HG02938 (cell line): Measurements from ENCODE around the gene TBC1D10A.

Experiments used
- ATAC-seq: cut with Tn5 transposase; IDR thresholded peaks from one replicate; pipeline ENCODE4 v1.9.1; 2021; ENCODE audit warnings: mild to moderate bottlenecking, moderate library complexity; ENCODE audit not compliant: unreplicated experiment

TBC1D10A gene

DNA sequence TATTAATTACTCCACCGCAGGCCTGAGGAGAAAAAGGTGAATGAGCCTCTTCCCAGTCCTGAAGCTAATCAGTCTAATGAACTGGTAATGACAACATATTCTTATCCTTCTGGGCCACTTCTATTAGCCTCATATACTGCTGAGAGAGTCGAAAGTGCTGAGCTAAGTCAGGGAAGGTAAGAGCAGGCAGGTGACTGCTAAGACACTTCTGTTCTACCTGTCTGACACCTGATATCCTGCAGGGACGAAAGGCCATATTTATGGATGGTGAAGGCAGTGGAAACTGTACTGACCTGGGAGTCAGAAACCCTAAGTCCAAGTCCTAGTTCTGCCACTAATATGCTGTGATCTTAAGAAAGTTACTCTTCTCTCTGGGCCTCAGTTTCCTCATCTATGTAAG is 3.5 kb downstream of the TBC1D10A start:
- ATAC-seq = no peak

DNA sequence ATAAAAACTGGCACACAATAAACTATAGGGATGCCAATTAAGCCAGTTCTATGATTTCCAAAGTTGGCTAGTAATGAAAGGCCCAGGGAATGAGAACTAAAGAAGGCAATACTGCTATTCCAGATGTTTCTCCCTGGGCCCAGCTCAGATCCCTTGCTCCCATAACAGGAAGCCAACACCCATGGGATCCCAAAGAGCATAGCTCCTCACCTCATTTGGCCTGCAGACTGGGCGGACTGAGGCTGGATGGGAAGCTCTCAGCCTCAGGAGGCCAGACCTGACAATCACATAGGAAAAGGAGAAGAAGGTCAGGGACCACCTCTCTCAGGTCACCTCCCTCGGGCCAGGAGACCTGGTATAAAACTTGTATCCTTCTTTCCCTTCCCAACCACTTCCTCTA is 5.3 kb downstream of the TBC1D10A start:
- ATAC-seq = no peak

DNA sequence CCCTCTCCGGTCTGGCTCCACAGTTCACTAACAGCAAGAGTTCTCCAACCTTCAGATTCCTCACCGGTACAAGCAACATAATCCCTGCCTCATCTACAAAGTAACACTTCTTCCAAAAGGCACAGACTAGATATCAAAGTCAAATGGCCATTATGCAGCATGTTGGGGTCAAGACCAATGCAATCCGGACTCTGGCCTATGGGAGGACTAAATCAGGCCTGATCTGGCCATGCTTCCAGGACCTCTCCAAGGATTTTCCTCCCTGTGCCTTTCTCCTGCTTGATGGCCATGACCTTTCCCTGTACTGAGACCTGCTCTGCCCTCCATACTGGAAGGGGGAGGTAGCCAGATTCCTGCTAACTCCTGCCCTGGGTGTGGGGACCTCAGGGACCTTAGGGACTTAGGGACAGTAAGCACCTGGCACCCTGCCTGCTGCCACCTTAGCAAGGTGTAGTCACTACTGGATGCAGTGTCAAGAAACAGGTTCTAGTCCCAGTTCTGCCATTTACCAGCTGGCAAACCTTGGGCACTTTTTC is 6.7 kb downstream of the TBC1D10A start:
- ATAC-seq = no peak

DNA sequence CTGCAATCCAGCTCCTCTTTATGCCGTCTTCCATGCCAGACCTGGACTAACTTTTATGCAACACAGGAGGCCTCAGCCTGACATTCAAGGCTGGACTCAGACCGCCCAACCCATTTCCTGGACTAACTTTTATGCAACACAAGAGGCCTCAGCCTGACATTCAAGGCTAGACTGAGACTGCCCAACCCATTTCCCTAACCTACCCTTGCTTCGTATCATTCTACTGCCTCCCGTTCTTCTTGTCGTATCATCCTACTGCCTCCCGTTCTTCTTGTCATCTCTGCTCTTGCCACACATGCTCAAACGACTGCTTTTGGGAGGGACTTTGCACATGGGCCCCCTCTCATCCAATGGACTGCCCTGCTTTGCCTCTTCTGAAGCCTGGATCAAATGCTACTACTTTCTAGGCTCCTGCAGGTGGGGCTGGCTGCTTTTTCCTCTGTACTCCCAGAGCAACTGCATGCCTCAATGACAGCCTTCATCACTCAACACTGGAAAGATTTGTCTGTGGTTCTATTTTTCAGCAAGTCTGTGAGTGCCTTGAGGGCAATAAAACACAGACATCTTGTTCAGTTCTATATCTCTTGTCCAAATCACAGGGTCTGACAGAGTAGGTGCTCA is 7.8 kb downstream of the TBC1D10A start:
- no peak for ATAC-seq

DNA sequence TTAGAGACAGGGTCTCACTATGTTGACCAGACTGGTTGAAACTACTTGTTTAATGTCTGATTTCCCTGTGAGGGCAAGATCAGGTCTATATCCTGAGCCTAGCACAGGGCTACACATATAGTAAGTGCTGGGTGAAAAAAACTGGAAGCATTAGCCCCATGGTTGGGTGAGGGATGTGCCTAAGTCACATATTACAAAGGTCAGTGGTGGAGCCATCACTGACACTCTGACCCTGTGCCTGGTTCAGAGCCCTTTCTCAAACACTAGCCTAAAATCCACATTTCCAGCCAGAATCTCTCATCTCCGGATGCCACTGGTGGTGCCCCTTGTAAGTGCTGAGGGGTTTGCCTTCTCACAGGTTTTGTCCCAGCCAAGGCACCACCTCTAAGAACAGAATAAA is 9.0 kb downstream of the TBC1D10A start:
- no peak for ATAC-seq

DNA sequence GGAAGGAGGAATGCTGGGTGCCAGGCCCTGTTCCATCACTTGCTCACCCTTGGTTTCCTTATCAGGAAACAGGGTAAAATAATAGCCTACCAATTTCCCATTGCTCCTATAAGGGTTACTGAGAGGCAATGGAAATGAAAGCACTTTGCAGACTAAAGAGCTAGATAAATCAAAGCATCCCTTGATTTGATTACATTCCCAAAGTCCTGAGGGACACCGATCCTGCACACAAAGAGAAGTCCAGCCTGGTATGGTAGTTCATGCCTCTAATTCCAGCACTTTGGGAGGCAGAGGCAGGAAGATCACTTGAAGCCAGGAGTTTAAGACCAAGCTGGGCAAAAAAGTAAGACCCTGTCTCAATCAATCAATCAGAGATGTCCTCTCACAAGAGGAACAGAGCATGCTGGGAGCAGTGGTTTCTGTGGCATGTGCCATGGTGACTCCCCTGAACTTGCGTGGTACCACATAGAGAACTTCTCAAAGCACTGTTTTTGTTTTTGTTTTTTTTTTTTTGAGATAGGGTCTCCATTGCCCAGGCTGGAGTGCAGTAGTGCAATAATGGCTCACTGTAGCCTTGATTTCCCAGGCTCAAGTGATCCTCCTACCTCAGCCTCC is 10.7 kb downstream of the TBC1D10A start:
- ATAC-seq = no peak

DNA sequence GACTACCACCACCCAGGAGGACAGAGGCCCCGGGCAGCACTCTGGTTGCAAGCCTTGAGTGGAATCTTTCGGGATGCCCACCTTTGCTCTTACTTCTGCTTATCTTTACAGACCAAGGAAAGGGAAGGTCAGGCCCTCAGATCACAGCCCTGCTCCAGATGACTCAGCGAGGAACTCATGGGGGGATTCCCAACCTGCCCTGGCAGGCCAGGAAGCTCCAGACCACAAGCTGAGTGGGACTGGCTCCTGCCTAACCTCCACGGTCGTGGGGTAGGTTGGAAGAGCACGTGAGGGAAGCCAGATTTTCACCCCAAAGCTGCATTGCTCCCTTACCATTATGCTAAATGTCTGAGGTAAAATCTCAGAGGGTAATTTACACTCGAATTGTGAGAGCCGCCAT is 11.8 kb downstream of the TBC1D10A start:
- no peak for ATAC-seq

DNA sequence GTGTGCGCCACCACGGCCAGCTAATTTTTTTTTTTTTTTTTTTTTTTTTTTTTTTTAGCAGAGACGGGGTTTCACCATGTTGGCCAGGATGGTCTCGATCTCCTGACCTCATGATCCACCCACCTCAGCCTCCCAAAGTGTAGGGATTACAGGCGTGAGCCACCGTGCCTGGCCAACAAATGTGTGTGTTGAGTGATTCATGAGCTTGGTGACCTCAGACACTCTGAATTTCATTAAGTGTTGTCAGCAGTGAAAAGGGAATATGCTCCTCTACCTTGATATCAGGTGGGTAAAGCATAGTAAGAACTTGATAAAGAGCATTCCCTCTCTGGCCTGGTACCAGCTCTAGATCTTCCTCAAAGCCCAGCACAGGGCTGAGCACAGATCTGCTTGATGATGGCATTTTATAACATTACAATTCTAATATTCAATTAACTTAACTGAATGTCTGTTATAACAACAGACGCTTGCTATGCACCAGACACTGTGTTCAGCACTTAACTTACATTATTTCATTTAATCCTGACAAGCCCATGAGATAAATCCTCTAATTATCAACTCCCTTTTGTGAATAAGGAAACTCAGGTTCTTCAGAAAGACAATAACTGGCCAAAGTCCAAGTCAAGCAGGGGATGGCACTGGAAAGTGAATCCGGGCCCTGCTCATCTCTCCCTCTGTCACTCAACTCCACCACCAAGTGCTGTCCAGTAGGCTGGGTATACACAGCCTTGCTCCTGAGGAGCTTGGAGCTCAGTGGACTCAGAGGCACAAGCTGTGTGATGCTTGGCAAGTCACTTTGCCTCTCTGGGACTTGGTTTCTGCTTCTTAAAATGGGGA is 13.0 kb downstream of the TBC1D10A start:
- ATAC-seq = no peak

DNA sequence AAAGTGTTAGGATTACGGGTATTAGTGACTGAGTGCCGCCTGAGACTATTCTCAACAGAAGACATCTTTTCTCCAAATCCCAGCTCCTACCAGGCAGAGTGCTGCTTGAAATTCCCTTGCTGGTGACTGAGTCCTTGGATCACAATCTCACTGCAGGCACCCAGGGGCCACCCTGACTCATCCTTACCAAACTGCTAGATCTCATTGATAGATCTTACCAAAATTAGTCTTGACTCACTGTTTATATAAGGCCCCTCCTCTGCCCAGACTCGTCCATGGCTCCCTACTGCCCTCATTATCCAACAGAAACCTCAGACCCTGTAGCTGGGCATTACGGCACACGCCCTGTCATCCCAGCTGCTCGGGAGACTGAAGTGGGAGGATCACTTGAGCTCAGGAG is 14.7 kb downstream of the TBC1D10A start:
- ATAC-seq = no peak

DNA sequence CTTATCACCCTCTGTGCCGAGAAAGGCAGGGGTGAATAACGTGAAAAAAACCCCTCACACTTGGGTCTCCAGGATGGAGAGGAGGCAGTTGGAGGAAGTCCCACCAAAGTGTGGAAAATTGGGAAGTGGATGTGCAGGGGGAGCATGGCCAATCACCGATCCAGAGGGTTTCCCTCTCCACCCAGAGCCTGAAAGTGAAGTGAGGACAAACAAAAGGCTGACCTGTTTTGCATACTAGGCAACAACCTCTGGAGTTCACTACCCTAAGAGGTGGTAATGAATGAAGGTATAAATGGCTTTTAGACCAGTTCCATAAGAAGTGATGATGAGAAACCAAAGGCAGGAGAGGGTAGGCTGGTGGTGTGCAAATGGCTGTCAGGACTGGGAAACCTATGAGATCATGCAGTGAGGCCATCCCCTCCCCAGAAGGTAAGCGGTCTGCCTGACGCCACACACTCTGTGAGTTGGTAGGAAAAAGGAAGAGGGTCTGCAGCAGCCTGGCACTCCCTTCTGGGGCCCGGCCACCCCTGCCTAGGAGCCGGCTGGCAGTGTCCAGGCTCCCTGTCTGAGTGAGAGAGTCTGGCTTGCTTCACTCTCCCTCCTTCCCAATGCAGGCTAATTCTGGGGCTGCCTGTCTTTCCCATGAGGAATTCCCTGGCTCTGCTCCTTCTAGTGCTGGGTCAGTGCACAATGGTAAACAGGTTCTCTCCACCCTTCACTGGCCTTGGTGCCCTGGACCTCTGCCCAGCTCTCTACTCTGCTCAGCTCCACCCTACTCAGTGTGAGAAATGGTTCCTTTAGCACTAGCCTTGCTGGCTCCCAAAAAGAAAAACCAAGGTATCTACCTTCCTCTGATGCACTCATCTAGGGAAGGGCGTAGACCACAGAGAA is 15.6 kb downstream of the TBC1D10A start:
- ATAC-seq = no peak

DNA sequence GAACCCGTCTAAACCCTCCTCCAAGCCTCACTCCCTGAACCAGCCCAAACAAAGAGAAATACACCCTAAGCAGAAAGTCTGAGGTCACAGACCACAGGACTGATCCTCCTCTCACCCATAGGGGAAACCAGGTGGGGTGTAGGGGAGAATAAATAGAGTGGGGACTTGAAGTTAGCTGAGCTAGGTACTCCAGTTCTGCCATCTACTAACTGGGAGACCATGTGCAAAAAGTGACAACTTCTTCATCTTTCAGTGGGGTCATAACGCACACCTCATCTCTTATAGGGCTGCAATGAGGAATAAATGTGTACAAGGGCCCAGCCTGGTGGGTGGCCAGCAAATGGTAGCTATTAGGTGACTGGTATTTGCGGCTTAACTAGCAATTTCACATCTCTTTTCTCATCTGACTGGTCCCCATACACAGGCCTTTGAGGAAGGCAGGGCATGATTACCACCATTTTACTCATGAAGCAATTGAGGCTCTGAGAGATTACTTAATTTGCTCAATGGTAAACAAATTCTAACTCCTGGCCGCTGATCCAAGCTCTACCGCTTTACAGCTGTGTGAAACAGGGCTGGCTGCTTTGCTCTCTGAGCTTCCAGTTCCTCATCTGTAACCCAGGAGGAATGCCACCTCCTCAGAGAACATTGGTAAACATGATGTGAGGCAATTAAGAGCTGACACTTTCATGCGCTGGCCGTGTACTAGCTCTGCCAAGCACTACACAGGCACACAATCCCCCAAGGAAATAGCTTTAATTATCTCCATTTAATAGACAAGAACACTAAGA is 16.6 kb downstream of the TBC1D10A start:
- ATAC-seq = no peak

DNA sequence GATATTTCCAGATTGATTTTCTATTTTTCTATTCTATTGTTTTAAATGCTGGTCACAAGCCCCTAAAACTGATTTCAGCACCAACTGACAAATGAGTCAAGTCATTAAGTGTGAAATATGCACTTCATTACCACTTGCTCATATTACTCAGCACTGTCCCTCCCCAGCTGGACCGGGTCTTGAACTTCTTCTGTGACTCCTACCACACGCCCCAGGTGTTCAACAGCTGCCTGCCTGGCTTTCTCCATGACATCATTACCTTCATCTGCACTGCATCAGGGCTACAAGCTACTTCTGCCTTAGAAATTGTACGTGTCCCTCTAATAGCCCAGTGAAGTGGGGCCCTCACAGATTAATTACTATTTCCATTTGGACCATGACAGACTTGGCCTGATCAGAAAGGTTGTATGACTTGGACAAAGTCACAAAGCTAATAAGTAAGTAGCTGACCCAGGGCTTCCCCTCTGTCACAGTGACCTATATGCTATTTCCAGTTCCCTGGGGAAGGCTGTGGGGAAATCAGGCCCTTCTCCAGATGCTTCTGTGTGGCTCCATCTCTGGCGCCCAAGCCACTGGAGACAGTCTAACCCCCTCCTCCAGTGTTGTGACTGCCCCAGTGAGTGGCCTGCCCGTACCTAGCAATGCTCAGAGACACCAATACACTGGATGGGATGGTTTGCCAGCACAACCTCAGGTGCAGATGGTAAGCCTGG is 18.1 kb downstream of the TBC1D10A start:
- no peak for ATAC-seq

DNA sequence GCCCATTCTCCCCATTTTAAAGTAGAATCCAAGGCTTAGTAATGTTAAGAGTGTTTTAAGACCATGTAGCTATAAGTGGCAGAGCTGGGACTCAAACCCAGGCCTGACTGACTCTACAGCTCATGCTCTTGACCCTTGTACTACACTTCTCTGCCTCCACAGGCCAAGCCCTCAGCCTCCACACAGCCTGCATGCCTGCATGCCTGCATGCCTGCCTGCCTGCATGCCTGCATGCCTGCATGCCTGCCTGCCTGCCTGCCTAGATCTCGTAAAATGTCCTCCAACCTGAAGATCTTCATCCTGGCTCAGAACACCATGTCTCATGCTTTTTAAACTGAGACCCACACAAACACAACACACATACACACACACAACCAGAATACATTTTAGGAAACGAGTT is 18.6 kb downstream of the TBC1D10A start:
- no peak for ATAC-seq

DNA sequence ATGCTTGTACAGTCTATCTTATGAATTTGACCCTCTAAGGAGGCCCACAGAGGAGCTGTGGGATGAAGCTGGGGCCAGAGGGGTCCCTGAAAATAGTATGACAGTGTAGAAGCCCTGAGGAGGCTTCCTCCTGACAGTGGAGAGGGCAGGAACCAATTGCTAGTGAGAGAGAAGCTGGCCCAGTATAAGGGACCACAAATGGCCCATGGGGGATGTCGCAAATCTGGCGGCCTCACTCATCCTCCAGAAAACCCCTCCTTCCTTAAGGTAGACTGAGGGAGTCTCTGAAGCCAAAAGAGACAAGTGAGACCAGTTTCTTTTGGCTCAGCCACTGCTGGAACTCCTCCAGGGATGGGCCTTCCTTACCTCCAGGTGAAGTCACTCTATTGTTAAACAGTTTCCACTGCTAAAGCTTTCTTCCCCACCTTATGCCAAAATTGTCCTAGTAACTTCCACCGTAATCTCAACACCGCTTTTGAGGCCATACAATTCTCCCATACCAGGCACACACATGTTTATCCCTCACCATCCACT is 19.6 kb downstream of the TBC1D10A start:
- ATAC-seq = no peak

DNA sequence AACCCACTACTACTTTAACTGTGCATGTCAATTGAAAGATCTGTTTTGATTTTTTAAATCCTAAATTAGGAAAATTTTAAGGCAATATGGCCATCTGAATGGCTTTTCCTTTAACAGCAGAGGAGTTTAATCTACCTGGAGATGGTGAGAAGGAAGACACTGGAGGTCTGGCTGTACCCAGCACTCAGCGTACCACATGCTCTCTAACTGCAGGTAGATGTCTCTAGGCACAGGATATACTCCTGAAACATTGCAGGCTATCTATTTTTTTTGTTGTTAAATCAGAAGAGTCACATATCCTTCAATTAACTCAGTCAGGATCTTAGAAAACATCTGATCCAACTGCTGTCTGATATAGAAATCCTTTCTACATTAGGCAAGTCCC is 20.1 kb downstream of the TBC1D10A start:
- no peak for ATAC-seq

DNA sequence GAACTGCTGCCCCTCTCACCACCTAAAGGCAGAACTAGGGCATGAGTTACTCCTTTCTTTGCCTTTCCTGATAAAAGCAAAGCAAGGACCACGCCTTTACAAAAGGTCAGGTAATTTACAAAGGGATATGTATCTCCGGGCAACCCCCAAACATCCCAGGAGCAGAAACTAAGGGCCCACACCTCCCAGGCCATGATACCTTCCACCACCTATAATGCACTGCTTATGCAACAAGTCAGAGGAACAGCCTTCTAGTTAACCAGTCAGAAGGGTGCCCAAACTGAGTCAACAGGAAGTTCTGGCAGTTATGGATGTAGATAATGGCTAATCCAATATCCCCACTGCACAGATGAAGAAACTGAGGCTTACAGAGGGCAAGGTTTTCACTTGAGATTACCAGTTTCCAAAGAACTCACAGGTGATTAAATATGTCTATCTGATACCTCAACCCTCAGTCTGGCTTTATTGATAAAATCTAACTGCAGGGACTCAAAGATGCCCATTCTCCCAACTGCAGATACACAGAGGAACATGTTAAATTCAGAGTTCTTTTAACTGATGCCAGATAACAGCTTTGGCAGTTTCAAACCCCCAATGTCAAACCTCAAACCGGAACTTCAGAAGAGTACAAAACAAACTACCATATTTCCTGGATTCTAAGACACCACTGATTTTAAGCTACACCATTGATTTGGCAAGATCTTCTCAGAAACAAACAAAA is 20.7 kb downstream of the TBC1D10A start:
- ATAC-seq = no peak

DNA sequence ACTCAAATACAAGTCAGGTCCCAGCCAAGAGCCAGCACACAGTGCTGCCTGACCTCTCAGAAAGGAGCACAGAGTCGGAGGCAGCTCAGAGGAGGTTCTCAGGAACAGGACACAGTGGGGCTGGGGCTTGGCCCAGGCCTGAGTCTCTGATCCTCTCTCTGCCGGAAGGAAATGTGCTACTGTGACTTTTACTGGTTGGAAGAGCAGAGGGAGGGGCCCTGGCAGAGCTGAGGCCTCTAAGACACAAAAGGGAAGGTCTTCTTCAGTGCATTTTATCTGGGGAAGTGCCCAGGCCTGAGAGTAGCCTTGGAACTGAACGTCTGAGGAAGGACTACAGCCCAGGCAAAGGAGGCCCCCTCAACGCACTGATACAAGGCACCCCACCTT is 21.2 kb downstream of the TBC1D10A start:
- no peak for ATAC-seq

DNA sequence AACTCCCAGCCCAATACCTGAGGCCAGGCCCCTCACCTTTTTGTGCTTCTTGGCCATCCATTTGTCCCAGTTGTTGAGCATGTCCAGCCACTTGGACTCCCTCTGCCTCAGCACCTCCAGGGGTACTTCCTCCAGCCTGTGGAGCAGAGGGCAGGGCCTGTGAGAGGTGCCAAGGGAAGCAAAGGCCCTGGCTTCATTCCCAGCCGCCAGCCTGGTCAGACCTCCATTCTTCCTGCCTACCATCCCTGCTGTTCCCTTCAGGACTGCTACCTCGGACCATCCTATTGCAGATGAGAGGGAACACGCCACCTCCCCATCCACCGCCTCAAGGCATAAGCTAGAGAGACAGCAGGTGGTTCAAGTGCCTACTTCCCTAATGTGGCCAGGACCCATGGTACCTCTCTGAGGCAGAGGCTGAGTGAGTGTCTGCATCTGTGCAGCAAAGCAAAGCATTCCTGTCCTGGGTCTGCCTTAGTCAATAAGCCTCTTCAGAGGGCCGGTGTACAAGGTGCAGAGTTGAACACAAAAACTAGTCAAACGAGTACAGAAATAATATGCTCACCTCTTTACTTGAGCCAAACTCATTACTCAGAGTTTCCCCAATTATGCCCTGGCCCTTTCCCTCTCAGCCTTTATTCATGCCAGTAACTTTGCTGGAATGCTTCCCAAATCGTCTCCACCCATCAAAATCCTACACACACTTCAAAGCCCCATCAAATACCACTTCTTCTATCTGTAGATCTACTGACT is 22.1 kb downstream of the TBC1D10A start:
- ATAC-seq = no peak
